PC-9 (cell line): Measurements from ENCODE around the gene JMJD6. TPM values are rescaled to one million over a fixed set of nuclear protein-coding genes. Genes with fewer than 3 reads are reported as not detected.

Source experiments
- BruUV-seq: library from RNA; stranded (reverse); fragments of 400-500 nt; replicated peaks from 2 replicates; lab custom pipeline; 2021; lab: Mats Ljungman, UMichigan
- CTCF ChIA-PET: fragments of 300-600 bp; sonication (Branson Sonifier 250); formaldehyde crosslinking; loops from one replicate; lab custom pipeline; 2022; ENCODE audit warnings: antibody characterized with exemption; lab: Charles Lee
- POLR2A ChIA-PET: fragments of 300-600 bp; sonication (Branson Sonifier 250); formaldehyde crosslinking; loops from one replicate; lab custom pipeline; 2022; ENCODE audit warnings: antibody characterized with exemption; ENCODE audit not compliant: unreplicated experiment; lab: Charles Lee
- DNase-seq, 2 experiments: peaks; one replicate each; pipeline versions ENCODE4 v3.0.0 to v3.0.0-alpha.2; 2015 to 2022; ENCODE audit warnings: mixed read lengths in 1 of 2
- H2AFZ ChIP-seq: fragments of 200-600 bp; sonication (generic); 2 replicates; pipeline ENCODE4 v1.8.1; 2017; ENCODE audit warnings: antibody characterized with exemption
- H3F3A ChIP-seq: fragments of 200-600 bp; sonication (generic); 2 replicates; pipeline ENCODE4 v1.8.1; 2017; ENCODE audit warnings: antibody characterized with exemption, mild to moderate bottlenecking, low read depth; ENCODE audit not compliant: insufficient read depth
- H3K27ac ChIP-seq: fragments of 200-600 bp; sonication (generic); 2 replicates; pipeline ENCODE4 v1.6.1; 2016; ENCODE audit warnings: mixed run types
- H3K27me3 ChIP-seq: fragments of 200-600 bp; sonication (generic); 2 replicates; pipeline ENCODE4 v1.6.1; 2016; ENCODE audit warnings: low read depth, mixed run types; ENCODE audit not compliant: insufficient read depth
- H3K36me3 ChIP-seq: fragments of 200-600 bp; sonication (generic); 2 replicates; pipeline ENCODE4 v1.6.1; 2016; ENCODE audit warnings: low read depth, mixed run types
- H3K4me1 ChIP-seq: fragments of 200-600 bp; sonication (generic); replicated peaks from 2 replicates; pipeline ENCODE4 v1.6.1; 2016; ENCODE audit warnings: mixed run types; ENCODE audit not compliant: insufficient read depth
- H3K4me2 ChIP-seq: fragments of 200-600 bp; sonication (generic); 2 replicates; pipeline ENCODE4 v1.6.1; 2017; ENCODE audit warnings: mixed run types
- H3K4me3 ChIP-seq: fragments of 200-600 bp; sonication (generic); 2 replicates; pipeline ENCODE4 v1.6.1; 2016; ENCODE audit warnings: mixed run types
- H3K79me2 ChIP-seq: fragments of 200-600 bp; sonication (generic); 2 replicates; pipeline ENCODE4 v1.6.1; 2017; ENCODE audit warnings: low read depth, mixed run types
- H3K9me2 ChIP-seq: fragments of 200-600 bp; sonication (generic); 2 replicates; pipeline ENCODE4 v1.8.1; 2017; ENCODE audit warnings: mild to moderate bottlenecking; ENCODE audit not compliant: insufficient read depth
- H3K9me3 ChIP-seq: fragments of 200-600 bp; sonication (generic); 2 replicates; pipeline ENCODE4 v1.8.1; 2016; ENCODE audit warnings: low read depth; ENCODE audit not compliant: insufficient read depth
- H4K20me1 ChIP-seq: fragments of 200-600 bp; sonication (generic); 2 replicates; pipeline ENCODE4 v1.8.1; 2017; ENCODE audit not compliant: insufficient read depth
- EZH2 ChIP-seq: fragments of 200-600 bp; sonication (generic); IDR thresholded peaks from 2 replicates; pipeline ENCODE4 v1.8.0; 2017; ENCODE audit warnings: antibody characterized with exemption, low read depth
- intact Hi-C: fragments of 100-400 bp; cut with micrococcal nuclease; formaldehyde crosslinking; loops from one replicate; pipeline ENCODE4 v1.10.0; 2022; ENCODE audit not compliant: unreplicated experiment
- total RNA-seq: library from RNA; stranded (reverse); gene quantifications from 2 replicates; pipeline ENCODE4 v1.2.3, GENCODE V29; 2021
- TF ChIP-seq, protein P1 (sequence below): fragments of 200-600 bp; sonication (generic); conservative IDR thresholded peaks from 2 replicates; pipeline ENCODE4 v1.6.1; 2017; ENCODE audit warnings: mixed run types, antibody characterized with exemption, mild to moderate bottlenecking, moderate library complexity

JMJD6 gene
- total RNA-seq, 1 experiment from 2014 or later: 25.2 TPM

DNA sequence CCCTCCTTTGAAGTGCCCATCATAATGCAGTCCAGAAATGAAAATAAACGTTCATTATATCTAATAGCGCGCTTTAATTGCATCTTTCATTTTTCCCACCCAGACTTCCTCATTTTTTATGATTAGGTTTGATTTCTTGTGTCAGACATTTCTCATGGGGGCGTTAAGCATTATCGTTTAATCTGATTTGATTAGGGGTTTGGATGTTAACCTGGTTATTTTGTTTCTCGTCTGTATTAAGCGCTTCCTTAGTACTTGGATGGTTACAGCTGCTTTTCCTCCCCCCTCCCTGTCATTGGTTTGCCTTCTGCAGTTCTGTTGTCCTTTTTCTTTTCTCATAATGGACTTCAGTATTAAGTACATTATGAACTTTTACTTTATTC lies 12.1 kb upstream of the JMJD6 start:
- intact Hi-C loops: loop anchor here (5.0 to 10.0 kb wide), 2 partner anchors 134 to 1576 kb away; no protein-coding TSS in a partner anchor
- H3K36me3 ChIP-seq: peaks cover 36% of the 10 kb centered on the region
- H4K20me1 ChIP-seq: peaks cover 28% of the 10 kb centered on the region
- H2AFZ ChIP-seq: peak overlapping the region; percentile 79
- H3F3A ChIP-seq: peaks cover 31% of the 10 kb centered on the region
- H3K4me3 ChIP-seq: peak overlapping the region; percentile 85
- no peaks in the 10 kb centered on the region for H3K9me3 ChIP-seq
- no peak overlapping the region for H3K27ac ChIP-seq
- ChIA-PET CTCF (no interaction called here), POLR2A (no interaction called here)
- BruUV-seq: no TSS peak
- no peaks in the 10 kb centered on the region for H3K9me2 ChIP-seq
- TF ChIP-seq, protein P1, sequence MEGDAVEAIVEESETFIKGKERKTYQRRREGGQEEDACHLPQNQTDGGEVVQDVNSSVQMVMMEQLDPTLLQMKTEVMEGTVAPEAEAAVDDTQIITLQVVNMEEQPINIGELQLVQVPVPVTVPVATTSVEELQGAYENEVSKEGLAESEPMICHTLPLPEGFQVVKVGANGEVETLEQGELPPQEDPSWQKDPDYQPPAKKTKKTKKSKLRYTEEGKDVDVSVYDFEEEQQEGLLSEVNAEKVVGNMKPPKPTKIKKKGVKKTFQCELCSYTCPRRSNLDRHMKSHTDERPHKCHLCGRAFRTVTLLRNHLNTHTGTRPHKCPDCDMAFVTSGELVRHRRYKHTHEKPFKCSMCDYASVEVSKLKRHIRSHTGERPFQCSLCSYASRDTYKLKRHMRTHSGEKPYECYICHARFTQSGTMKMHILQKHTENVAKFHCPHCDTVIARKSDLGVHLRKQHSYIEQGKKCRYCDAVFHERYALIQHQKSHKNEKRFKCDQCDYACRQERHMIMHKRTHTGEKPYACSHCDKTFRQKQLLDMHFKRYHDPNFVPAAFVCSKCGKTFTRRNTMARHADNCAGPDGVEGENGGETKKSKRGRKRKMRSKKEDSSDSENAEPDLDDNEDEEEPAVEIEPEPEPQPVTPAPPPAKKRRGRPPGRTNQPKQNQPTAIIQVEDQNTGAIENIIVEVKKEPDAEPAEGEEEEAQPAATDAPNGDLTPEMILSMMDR: no peak
- TF ChIP-seq EZH2: no peak
- H3K27me3 ChIP-seq: no peaks in the 10 kb centered on the region
- no peak for DNase-seq
- H3K79me2 ChIP-seq: peaks cover 59% of the 10 kb centered on the region
- peaks cover 24% of the 10 kb centered on the region for H3K4me1 ChIP-seq
- H3K4me2 ChIP-seq: peak overlapping the region; percentile 89

DNA sequence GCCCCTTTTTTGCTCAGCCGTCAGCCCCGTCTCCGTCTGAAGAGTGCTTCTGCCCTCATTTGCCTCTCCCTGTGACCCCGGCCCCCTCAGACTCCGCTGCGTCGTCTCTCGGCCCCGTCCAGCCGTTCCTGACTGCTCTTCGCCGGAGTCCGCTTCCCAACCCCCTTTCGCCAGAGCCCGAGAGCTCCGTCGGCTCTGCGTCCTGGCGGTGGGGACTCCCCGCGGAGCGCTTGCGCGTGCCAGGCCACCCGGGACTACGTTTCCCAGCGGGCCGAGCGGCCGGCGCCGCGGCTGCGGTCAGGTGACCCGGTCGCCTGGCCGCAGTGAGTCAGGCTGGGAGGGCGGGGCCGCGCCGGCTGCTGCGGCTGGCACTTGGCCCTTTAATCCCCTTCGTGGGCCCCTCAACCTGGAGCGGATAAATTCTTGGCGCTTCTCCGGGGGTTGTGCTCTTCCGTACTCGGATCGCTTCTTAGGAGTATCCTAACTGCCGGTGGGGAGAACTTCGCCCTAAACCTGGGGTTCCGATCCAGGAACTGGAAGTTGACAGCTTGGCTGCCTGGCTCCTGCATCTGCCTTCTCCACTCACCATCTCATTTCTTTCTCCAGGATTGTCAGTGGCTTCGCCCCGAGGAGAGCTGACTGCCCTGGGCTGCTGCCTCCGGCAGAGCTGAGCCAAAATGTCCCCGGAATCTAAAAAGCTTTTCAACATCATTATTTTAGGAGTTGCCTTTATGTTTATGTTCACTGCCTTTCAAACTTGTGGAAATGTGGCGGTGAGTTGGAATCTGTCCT lies 11.5 kb upstream of the JMJD6 start, which contains the start of gene MFSD11:
TSS of gene MFSD11 (plus strand) at position 444 of the 792 bp plus-strand sequence. CDS start at position 678, 234 bp downstream.
- TF ChIP-seq, protein P1: no peak
- no peak for TF ChIP-seq EZH2
- POLR2A ChIA-PET: interaction anchor here (0.5 to 0.6 kb wide), 3 partner anchors 42 to 517 kb away, joined by 3 to 4 read pairs (median 4); no protein-coding TSS in a partner anchor
- H3K9me3 ChIP-seq: no peaks in the 10 kb centered on the region
- H3K9me2 ChIP-seq: no peaks in the 10 kb centered on the region
- intact Hi-C loops: loop anchor here (5.0 to 10.0 kb wide), 2 partner anchors 134 to 1577 kb away; no protein-coding TSS in a partner anchor
- H3K27me3 ChIP-seq: no peaks in the 10 kb centered on the region
- TSS peak; percentile 52 for BruUV-seq
- peak within 1 kb of the TSS; percentile 79 for H2AFZ ChIP-seq
- peaks cover 65% of the 10 kb centered on the region for H3K79me2 ChIP-seq
- peaks cover 37% of the 10 kb centered on the region for H3F3A ChIP-seq
- CTCF ChIA-PET: interaction anchor here (0.7 kb wide), 1 partner anchor 67 kb away, joined by 3 read pairs; no protein-coding TSS in a partner anchor
- H3K27ac ChIP-seq: peak within 1 kb of the TSS; percentile 90
- peak; percentile 75 to 93 for DNase-seq
- peaks cover 32% of the 10 kb centered on the region for H4K20me1 ChIP-seq
- H3K4me3 ChIP-seq: peak within 1 kb of the TSS; percentile 92
- H3K4me2 ChIP-seq: peak within 1 kb of the TSS; percentile 95
- peaks cover 41% of the 10 kb centered on the region for H3K36me3 ChIP-seq
- peaks cover 28% of the 10 kb centered on the region for H3K4me1 ChIP-seq

DNA sequence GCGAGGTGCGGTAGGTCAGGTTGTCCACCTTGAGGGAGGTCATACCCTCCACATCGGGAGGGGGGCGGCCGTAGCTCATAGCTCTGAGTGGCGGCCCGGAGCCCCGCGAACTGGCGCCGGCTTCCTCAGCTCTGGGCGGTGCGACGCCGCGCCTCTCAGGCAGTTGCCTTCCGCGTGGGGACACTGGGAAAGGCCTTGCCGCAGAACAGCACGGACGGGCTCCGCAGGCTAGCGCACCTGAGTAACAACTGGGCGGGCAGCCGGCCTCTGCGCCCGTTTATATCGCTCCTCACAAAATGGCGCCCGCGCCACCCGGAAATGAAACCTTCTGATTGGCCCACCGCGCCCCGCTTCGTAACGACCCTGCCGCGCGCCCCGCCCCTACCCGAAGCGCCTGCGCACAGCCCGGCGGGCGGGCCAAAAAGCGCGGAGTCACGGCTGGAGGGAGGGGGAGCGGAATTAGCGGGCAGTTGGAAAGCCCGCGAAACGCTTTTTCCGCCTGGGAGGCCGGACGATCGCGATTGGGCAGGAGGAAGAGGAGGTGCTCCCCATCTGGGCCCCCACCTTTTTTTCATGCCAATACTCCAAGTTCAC lies 10.8 kb upstream of the JMJD6 start, which contains the start of gene SRSF2:
TSS of gene SRSF2 (minus strand) at position 250 of the 594 bp plus-strand sequence. CDS start at position 79, 171 bp downstream.
- H3K4me1 ChIP-seq: peaks cover 28% of the 10 kb centered on the region
- peaks cover 45% of the 10 kb centered on the region for H3K36me3 ChIP-seq
- H3K27ac ChIP-seq: peak within 1 kb of the TSS; percentile 90
- H3K4me3 ChIP-seq: peak within 1 kb of the TSS; percentile 92
- H3K9me3 ChIP-seq: no peaks in the 10 kb centered on the region
- peaks cover 72% of the 10 kb centered on the region for H3K79me2 ChIP-seq
- peak within 1 kb of the TSS; percentile 95 for H3K4me2 ChIP-seq
- CTCF ChIA-PET: interaction anchor here (0.7 kb wide), 1 partner anchor 66 kb away, joined by 3 read pairs; no protein-coding TSS in a partner anchor
- peaks cover 44% of the 10 kb centered on the region for H3F3A ChIP-seq
- TF ChIP-seq, protein P1: no peak
- no peak for TF ChIP-seq EZH2
- peak within 1 kb of the TSS; percentile 79 for H2AFZ ChIP-seq
- no peaks in the 10 kb centered on the region for H3K9me2 ChIP-seq
- H3K27me3 ChIP-seq: no peaks in the 10 kb centered on the region
- POLR2A ChIA-PET: interaction anchor here (0.5 kb wide), 2 partner anchors 42 to 43 kb away, joined by 3 read pairs; no protein-coding TSS in a partner anchor
- DNase-seq: peak; percentile 89 to 99
- peaks cover 38% of the 10 kb centered on the region for H4K20me1 ChIP-seq
- intact Hi-C loops: loop anchor here (5.0 to 10.0 kb wide), 2 partner anchors 135 to 1578 kb away; no protein-coding TSS in a partner anchor
- BruUV-seq: no TSS peak
